HG03135 (cell line): ENCODE results near the gene NT5C.

Source experiments
- ATAC-seq: cut with Tn5 transposase; IDR thresholded peaks from one replicate; pipeline ENCODE4 v1.9.1; 2021; ENCODE audit warnings: mild to moderate bottlenecking, moderate library complexity; ENCODE audit not compliant: unreplicated experiment

NT5C gene

DNA sequence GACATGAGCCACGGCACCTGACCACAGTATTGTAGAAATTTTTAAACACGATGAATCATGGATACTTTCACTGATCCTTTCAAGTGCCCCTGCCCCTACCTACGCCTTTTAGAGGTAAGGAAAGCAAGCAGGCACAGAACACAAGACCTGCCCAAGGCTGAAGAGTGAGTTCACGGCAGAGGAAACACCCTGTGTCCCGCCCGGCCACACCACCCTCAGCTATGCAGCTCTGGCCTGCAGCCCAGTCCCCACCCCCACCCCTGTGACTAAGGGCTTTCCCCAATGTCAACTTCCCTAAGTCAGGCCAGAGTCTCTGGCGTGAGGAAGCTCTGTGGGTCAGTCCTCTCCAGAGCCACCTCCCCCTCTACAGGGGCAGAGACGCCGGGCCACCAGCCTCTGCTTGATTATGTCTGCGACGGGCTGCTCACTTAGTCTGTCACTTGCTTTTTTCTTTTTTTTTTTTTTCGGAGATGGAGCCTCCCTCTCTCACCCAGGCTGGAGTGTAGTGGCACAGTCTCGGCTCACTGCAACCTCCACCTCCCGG is 35.4 kb downstream of the NT5C start:
- ATAC-seq = no peak

DNA sequence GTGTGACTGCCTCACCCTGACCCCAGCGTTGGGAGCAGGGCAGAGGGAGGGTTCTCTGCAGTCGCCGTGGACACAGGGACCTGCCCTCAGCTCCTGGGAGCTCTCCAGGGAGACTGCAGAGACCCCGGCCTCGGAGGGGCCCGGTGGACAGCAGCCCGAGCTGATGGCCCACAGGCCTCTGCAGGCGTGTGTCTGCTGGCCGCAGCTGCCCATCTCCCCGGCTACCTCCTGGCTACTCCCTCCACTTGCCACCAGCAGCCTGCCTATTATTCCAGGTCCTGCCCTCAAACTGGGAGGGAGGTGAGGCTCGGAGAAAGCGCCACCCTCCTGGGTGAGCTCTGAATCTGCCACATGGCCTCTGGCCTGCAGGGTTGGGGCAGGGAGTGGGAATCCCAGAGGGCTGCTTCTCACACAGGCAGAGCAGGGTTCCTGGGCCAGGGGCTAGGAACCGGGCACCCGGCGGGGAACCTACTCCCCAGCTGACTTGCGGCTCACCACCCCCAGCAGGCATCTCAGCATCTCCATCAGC is 36.6 kb downstream of the NT5C start:
- ATAC-seq = no peak

DNA sequence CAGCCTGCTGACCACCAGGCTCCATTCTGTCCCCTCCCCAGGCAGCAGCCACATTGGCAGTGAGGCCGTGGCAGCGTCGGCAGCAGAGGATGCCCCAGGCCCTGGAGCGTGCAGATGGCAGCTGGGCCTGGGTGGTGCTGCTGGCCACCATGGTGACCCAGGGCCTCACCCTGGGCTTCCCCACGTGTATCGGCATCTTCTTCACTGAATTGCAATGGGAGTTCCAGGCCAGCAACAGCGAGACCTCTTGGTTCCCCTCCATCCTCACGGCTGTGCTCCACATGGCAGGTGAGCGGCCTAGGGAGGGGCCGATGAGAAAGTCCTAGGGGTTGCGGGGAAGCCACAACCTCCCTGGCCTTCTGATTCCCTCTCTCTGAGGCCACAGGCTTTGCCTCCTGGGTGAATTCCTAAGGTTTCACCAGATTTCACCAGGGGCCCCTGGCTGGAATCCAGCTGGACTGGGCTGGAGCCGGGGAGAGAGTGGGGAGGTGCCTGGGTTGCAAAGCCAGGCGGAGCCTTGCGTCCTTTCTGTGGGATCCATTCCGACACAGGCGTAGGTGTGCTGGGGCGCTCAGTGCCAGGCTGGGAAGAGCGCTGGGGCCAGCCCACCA is 37.9 kb downstream of the NT5C start:
- ATAC-seq = no peak

DNA sequence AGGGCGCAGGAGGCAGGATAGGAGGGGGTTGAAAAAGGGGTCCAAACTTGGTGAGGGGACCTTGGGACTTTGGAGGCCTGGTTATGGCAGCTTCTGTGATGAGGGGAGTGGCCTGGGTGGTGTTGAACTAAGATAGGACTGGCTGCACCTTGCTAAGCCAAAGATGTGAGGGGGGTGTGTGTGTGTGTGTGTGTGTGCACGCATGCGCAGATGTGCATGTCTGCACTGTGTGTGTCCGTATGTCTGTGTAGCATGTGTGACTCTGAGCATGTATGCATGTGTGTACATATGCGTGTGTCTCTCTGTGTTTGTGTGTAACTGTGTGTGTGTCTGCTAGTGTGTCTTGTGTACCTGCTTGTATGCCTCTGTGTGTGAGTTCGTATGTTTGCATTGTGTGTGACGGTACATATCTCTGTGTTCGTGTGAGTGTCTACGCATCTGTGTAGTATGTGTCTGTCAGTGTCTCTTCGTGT is 39.7 kb downstream of the NT5C start:
- no peak for ATAC-seq

DNA sequence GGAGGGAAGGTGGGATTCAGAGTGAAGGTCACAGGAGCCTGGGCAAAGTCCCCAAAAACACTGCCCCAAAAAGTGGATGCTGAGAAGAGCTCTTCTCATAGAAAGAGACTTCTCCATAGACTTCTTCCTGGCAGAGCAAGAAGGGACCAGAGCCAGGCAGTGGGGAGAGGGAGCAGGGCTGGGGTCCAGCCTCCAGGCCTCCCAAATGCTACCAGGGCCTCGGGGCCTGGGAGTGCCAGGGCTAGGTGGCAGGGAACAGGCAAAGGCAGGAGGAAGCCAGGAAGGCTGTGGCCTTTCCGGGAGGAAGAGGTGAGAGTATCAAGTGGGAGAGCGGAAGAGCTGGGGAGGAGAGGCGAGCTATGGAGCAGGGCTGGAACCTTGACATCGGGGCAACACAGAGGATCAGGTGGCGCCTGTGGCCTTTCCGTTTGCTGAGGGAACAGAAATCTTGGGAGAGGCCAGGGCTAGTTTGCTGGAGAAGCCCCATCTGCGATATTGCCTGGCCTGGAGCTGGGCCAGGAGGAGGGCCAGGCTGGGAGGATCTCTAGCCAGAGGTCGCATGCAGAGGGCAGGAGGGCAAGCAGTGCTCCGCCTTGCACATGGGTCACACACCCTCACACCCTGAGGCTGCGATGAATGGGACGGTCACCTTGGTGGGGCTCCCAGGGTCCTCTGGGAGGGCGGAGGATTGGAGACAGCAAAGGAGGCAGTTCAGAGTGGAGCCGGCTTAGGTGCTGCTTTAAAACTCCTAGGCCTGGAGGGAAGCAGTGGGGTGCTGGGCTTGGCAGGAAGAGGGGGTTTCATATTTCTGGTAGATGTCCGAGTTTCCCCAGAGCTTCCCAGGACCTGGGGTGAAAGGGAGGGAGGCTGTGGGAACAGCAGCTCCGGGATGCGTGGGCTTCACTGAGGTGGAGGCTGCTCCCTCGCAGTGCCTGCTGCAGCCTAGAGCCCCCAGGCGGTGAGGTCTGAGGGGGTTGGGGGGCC is 40.4 kb downstream of the NT5C start:
- ATAC-seq = no peak

DNA sequence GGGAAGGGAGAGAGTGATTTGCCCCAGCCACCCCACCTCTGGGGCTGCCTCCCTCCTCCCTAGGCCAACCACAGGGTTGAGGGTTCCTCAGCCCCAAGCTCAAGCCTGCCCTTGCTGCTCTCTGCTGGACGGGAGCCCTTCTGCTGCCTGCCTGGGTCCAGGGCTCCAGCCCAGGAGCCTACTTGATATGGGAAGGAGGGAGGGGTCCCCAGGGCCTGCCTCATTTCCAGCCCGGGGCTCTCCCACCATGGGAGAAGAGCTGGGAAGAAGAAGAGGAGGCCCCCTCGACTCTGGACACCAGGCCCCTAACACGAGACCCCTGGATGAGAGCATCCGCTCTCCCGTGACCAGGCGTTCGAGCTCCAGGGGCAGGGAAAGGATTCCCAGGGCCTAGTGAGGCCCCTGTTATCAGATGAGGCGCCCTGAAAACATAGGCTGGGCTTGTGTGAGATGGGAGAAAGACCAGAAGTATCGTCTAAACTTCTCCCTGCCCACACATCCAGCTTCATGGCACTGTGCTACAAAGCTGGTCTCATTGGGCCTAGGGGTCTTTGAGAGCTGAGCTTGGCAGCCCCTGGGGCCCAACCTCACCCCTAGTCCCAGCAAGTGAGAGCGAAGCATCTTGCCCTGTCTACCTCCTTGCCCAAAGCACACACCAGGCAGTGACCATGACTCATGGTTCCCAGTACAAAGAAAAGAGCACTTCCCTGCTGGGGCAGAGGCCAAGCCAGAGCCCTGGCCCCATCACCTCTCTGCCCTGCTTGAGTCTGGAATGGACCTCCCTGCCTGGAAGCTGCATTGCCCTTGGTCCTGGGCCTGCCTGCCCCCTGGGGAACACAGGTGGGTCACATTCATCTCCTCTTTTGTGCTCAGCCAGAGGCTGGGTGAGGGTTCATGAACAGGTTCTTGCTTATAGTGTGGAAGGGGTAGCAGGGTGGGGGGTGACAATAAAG is 42.8 kb downstream of the NT5C start:
- no peak for ATAC-seq

DNA sequence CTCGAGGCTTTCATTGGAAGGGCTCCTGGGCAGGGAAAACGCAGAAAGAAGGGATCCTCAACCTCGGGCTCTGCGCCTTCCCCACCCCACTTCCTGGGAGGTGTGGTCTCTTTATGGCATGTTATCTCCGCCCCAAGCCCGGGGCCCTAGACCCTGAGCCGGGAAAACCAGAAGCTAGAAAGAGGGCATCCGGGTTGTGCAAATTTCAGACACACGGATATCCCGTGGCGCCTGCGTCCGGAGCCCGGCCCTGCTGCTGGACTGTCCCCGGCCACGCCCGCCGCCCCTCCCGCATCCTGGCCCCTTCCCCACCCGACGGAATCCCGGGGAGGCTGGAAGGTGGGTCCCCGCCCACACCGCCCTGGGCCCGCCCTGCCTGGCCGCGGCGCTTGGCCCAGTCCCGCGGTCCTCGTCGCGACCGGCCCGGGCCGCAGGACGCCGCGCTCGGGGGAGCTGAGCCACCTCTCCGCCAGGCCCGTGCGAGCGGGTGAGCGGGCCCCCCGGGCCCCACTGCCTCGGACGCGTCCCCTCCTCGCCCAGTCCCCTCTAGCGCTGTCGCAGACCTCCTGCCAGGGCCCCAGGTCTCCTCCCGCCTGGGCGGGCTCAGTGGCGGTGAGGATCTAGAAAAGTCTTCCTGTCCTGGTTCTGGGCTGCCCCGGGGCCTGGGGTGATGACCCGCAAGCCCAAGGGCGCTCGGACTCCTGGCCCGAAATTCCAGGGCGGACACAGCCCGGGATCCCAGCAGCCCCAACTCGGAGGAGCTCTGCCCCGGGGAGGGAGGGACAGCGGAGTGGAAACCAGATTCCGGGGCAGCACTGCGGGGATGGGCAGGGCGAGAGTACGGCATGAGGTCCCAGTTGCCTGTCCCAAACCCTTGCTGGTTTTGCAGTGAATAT is 43.7 kb downstream of the NT5C start, which contains the start of gene SLC16A5:
SLC16A5 (plus strand) TSS at position 397 of the 896 bp plus-strand sequence. CDS start 5,683 bp downstream, outside the sequence.
- ATAC-seq = peak; percentile 63

DNA sequence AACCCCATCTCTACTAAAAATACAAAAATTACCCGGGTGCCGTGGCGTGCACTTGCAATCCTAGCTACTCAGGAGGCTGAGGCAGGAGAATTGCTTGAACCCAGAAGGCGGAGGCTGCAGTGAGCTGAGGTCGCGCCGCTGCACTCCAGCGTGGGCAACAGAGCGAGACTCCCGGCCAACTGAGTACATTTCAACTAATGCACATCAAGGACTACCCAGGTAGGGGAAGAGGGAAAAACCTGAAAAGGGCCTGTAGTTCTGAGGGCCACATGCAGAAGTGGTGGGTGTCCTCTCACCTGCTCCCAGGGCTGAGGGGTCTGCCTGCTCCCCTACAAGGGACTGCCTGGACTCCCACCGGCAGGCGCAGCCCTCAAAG is 44.4 kb downstream of the NT5C start:
- no peak for ATAC-seq

DNA sequence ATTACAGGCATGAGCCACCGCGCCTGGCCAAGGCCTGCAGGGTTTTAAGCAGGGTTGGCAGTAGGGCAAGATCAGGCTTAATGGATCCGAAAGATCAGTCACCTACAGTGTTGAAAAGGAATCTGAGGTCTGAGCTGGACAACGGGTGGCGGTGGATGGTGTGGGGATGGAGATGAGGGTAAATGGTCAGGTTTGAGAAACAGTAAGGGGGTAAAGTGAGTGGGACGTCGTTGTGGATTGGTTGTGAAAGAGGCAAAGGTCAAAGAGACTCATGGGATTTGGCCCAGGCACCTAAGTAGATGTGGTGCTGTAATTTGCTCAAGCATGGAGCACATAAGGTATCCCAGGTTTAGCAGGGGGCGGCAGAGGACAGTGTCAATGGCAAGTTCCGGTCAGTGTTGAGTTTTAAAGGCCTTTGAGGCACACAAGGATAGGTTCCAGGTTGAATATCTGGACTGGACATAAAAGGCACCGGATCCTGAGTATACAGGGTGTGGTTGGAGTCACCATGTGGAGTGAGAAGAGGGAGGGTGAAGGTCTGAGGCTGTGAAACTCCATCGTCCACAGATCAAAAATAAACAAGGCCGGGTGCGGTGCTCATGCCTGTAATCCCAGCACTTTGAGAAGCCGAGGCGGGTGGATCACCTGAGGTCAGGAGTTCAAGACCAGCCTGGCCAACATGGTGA is 44.9 kb downstream of the NT5C start:
- no peak for ATAC-seq

DNA sequence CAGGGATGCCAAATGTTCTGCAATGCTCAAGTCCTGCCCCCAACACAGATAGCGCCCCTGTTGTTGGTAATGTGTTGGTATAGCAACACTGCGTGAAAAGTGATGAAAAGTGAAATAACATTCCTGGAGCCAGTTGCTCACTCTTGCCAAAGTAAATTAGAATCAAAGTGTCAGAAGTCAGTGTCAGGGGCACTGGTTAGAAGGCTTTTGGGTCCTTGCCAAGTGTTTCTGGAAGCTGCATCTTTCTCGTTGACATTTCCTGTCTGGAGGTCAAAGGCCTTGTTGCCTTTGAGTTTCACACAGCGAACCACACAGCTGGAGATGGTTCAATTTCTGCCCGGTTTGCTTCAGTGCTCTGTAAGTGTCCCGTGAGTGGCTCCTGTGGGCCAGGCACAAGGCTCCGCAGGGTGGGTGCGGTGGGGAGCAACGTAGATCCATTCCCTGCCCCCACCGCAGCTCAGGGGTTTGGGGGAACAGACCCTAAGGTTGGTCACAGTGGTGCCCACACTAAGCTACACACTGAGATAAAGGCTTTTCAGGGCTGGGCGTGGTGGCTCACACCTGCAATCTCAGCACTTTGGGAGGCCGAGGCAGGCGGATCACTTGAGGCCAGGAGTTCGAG is 47.4 kb downstream of the NT5C start:
- ATAC-seq = no peak

DNA sequence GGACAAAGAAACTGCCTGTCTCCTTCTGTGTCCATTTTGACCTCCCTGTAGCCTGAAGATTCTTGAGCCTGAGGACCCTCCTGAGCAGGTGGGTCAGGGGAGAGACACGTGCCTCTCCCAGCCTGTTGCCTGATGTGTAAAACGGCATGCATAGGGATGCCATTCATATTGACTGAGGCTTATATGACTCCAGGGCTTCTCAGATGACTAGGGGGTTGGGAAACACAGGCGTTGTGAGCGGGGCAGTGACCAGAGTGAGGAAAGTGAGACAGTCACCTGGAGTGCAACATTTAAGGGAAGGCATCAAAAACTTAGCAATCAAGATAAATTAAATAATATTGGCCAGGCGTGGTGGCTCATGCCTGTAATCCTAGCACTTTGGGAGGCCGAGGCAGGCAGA is 48.9 kb downstream of the NT5C start:
- no peak for ATAC-seq

DNA sequence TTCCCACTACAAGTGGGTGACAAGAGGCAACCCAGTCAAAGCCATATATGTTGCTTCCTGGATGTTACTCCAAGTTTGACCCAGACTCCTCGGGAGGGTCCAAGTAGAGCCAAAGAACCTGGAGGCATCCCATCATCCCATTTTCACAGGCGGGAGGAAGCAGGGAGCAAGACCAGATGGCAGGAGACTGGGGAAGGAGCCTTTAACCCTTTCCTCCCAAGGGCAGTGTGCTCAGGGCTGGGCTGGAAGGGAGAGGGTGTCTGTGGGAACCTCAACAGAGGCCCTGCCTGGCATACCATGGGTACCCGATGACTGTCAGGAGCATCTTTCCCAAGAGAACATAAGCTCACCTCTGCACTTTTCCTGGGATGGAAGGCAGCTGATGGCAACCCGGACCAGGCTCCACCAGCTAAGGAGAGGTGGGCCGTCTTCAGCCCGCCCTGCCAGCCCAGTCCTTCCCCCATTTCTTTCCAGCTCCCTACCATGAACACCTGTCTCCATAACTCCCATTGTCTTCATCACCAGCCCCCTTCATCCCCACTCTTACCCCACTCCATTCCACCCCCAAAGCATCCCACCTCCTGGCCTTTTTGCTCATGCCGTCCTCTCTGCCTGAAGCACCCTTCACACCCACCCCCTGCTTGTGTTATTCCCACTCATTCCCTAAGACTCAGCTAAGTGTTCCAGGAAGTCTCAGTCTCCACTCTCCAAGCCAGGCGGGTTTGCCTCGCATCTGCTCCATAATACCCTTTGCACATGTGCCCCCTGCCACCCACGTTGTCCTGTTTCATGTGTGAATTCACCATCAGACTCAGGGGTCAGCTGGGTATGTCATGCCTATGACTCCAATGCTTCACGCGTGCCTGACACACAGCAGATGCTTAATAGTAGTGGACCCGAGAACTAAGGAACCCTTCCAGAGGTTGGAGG is 49.7 kb downstream of the NT5C start:
- ATAC-seq = no peak
